HFFc6 (cell line): Measurements from ENCODE around the gene AACS. TPM values are rescaled to one million over a fixed set of nuclear protein-coding genes. Genes with fewer than 3 reads are reported as not detected.
"Not testable (repeated sequence)": the region's sequence is repeated elsewhere in the genome, so short reads cannot be mapped to it uniquely, and the experiment has no call there.

Experiments used
- DNase-seq: peaks from one replicate; pipeline ENCODE4 v3.0.0-alpha.2; 2018
- H3K27ac Mint-ChIP-seq: 2 replicates; pipeline ENCODE4 v1.8.0; 2020; ENCODE audit warnings: mild to moderate bottlenecking, mixed read lengths
- H3K27me3 Mint-ChIP-seq: 2 replicates; pipeline ENCODE4 v1.8.0; 2021; ENCODE audit warnings: mild to moderate bottlenecking, moderate library complexity, mixed read lengths; ENCODE audit not compliant: insufficient read depth
- H3K36me3 Mint-ChIP-seq: 2 replicates; pipeline ENCODE4 v1.8.0; 2021; ENCODE audit warnings: low read depth, mixed read lengths
- H3K4me1 Mint-ChIP-seq: 2 replicates; pipeline ENCODE4 v1.8.0; 2020; ENCODE audit warnings: low read depth, mixed read lengths
- H3K4me3 Mint-ChIP-seq: 2 replicates; pipeline ENCODE4 v1.8.0; 2020; ENCODE audit warnings: mild to moderate bottlenecking, moderate library complexity, mixed read lengths
- H3K9me3 Mint-ChIP-seq: 2 replicates; pipeline ENCODE4 v1.8.0; 2020; ENCODE audit warnings: mild to moderate bottlenecking, mixed read lengths
- total RNA-seq, 6 experiments: library from RNA; stranded (reverse); fragmentation: NEBNext Ultra II Directional; extraction: Animal tissue kit (Norgen Biotek cat#: 25700); gene quantifications; 2 replicates in 1 of 6; 3 replicates in 5 of 6; pipeline ENCODE4 v1.2.3, GENCODE V29; 2021
- TF ChIP-seq, protein P1 (sequence below): fragments of 200-600 bp; sonication (generic); IDR thresholded peaks from 2 replicates; pipeline ENCODE4 v1.5.0; 2021; ENCODE audit warnings: antibody characterized with exemption, mild to moderate bottlenecking

AACS gene
- total RNA-seq, 6 experiments from 2014 or later, result 21.6 to 29.5 (median 24.2) TPM

DNA sequence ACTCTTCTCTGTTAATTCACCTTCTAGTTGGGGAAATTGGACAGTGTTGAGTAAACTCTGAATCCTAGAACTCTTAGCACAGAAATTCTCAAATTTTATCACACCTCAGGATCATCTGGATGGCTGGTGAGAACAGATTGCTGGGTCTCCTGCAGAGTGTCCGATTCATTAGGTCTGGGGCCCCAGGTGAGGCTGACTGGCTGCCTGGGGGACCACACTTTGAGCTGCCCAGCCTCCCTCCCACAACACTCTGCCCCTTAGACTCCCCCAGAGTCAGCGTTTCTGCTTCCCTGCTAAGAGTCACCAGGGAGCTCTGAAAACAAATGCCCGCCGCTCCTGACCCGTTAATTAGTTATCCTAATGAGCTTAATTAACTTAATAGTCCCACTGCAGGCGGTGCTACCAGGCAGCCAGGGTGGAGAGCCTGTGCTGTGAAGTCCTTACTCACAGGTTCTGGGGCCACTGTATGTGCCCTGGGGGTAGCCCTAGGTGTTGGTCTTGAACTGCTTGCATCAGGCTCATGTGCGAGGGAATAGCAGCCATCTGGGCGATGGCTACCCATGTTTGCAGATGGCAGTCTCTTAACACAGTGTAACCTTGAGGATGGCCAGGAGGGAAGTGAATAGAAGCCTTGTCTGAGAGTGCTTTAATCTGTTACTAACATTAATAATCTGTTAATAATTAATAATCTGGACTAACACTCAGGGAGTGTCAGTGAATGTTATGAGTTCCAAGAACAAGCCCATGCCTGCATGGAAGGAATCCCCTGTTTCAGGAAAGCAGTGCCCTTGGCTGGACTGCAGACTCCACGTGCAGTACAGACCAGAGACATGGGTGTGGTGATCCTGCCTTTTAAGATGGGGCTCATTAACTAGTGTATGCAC, 35.6 kb downstream of the AACS start:
- Mint-ChIP-seq H3K4me1 (no peaks in the 10 kb centered on the region), H3K27ac (no peak overlapping the region), H3K27me3 (no peaks in the 10 kb centered on the region; the same call in 1 of the 2 replicates), H3K9me3 (no peaks in the 10 kb centered on the region), H3K36me3 (peaks cover 18% of the 10 kb centered on the region), H3K4me3 (no peak overlapping the region)
- TF ChIP-seq, protein P1, sequence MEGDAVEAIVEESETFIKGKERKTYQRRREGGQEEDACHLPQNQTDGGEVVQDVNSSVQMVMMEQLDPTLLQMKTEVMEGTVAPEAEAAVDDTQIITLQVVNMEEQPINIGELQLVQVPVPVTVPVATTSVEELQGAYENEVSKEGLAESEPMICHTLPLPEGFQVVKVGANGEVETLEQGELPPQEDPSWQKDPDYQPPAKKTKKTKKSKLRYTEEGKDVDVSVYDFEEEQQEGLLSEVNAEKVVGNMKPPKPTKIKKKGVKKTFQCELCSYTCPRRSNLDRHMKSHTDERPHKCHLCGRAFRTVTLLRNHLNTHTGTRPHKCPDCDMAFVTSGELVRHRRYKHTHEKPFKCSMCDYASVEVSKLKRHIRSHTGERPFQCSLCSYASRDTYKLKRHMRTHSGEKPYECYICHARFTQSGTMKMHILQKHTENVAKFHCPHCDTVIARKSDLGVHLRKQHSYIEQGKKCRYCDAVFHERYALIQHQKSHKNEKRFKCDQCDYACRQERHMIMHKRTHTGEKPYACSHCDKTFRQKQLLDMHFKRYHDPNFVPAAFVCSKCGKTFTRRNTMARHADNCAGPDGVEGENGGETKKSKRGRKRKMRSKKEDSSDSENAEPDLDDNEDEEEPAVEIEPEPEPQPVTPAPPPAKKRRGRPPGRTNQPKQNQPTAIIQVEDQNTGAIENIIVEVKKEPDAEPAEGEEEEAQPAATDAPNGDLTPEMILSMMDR, result no peak
- DNase-seq, result no peak

DNA sequence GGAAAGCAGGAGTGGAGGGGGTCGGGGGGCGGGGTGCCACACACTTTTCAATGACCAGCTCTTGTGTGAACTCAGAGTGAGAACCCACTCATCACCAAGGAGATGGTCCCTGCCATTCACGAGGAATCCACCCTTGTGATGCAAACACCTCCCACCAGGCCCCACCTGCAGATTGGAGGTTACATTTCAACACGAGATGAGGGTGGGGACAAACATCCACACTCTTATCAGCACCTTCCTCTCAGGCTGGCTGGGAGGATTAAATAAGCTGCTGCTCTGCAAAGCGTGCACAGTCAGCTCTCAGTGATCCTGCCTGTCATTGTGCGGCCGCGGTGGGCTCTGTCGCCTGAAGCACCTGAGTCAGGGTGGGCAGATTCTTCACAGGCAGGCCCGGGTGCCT, 39.7 kb downstream of the AACS start:
- peaks cover 18% of the 10 kb centered on the region for H3K36me3 Mint-ChIP-seq
- H3K4me3 Mint-ChIP-seq, result no peak overlapping the region
- TF ChIP-seq, protein P1, result no peak
- no peaks in the 10 kb centered on the region for H3K4me1 Mint-ChIP-seq
- no peak overlapping the region for H3K27ac Mint-ChIP-seq
- no peaks in the 10 kb centered on the region; the same call in 1 of the 2 replicates for H3K27me3 Mint-ChIP-seq
- no peak for DNase-seq
- no peaks in the 10 kb centered on the region for H3K9me3 Mint-ChIP-seq

DNA sequence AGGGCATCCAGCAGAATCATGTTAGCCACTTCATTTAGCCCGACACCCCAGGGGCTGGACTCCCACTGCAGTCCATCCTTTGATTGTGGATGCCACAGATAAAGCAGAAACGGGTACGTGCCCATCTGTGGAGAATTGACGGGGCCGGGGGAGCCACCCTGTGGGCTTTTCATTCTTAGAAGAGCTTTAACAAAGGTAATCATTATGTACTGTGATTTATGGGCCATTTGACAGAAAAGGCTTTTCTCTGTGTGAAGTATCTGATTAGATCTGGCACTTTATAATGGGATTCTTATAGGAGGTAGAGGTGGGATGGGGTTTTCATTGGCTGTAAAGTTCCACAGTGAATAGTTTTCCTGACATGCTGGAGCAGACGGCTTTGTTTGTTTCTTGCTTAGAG, 40.4 kb downstream of the AACS start:
- Mint-ChIP-seq H3K27me3 (no peaks in the 10 kb centered on the region; the same call in none of the 2 replicates), H3K9me3 (no peaks in the 10 kb centered on the region), H3K4me3 (no peak overlapping the region), H3K36me3 (peaks cover 23% of the 10 kb centered on the region), H3K4me1 (peaks cover 4% of the 10 kb centered on the region; the same call in 1 of the 2 replicates), H3K27ac (no peak overlapping the region)
- DNase-seq, result no peak
- TF ChIP-seq, protein P1, result no peak

DNA sequence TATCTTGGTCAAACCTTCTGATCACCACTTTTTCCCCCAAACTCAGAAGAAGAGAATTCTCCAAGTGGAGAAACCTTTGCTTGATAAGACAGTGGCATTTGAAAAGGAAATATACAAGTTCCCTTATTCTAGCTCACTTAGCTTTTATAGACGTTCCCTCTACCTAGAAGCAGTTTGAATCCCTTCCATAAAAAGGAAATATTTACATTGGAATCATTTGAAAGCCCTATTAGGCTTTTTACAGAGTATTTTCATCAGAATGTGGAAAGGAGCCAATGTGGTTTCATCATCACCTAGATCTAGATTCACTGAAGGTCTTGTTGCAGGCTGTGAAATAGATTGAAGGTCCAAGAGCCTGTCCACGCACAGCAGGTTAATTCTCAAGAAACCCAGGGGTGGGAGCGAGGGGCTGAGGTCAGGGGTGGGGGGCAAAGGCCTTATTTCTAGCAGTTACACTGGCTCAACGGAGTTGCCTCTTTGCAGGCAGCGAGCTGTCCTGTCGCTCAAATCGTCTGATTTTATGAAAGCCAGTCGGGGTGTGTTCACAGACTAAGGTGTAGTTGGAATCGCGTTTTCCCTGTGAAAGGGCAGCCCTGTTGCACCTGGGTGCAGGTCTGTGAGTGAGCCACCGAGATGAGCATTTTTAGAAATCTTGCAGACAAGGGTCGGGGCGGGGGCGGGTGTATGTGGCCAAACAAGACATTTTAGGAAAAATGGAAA, 45.6 kb downstream of the AACS start:
- Mint-ChIP-seq H3K36me3 (peaks cover 7% of the 10 kb centered on the region), H3K27me3 (no peaks in the 10 kb centered on the region; the same call in 1 of the 2 replicates), H3K4me3 (no peak overlapping the region), H3K9me3 (no peaks in the 10 kb centered on the region), H3K4me1 (peaks cover 8% of the 10 kb centered on the region; the same call in 1 of the 2 replicates), H3K27ac (no peak overlapping the region)
- DNase-seq, result no peak
- TF ChIP-seq, protein P1, result no peak

DNA sequence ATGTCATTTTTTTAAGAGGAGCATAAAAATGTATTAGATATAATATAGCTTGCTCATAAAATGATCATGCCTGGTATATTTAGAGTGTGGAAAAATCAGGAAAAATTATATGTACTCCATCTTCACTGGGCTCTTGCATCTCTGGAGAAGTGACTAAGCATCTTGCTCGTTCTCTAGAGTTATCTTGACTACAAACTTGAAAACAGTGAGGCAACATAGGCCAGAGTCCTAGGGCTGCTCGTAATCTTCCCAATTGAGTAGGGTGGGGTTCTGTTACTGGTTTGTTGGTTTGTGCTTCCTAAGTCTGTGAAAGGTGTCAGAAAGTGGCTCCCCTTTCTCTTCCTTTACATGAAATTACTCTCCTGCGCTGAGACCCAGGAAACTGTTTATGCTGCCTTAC, 46.2 kb downstream of the AACS start:
- Mint-ChIP-seq H3K4me3 (no peak overlapping the region), H3K36me3 (peaks cover 7% of the 10 kb centered on the region), H3K27me3 (no peaks in the 10 kb centered on the region; the same call in 1 of the 2 replicates), H3K4me1 (peaks cover 8% of the 10 kb centered on the region; the same call in 1 of the 2 replicates), H3K27ac (no peak overlapping the region), H3K9me3 (no peaks in the 10 kb centered on the region)
- TF ChIP-seq, protein P1, result no peak
- DNase-seq, result no peak

DNA sequence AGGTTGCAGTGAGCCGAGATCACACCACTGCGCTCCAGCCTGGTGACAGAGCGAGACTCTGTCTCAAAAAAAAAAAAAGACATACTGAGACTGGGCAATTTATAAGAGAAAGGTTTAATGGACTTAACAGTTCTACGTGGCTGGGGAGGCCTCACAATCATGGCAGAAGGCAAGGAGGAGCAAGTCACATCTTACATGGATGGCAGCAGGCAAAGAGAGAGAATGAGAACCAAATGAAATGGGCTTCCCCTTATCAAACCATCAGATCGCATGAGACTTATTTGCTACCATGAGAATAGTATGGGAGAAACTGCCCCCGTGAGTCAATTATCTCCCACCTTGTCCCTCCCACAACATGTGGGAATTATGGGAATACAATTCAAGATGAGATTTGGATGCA, 47.4 kb downstream of the AACS start:
- not testable (repeated sequence) for H3K36me3 Mint-ChIP-seq, H3K27me3 Mint-ChIP-seq, H3K4me3 Mint-ChIP-seq, H3K27ac Mint-ChIP-seq, DNase-seq, H3K4me1 Mint-ChIP-seq, H3K9me3 Mint-ChIP-seq
